Measurements from ENCODE around the gene CEP55. TPM values are rescaled to one million over a fixed set of nuclear protein-coding genes. Genes with fewer than 3 reads are reported as not detected.
A peak's percentile ranks its signal among the peaks of the same experiment; 100 is the strongest.

Gene CEP55
- total RNA-seq, 1 experiment from 2014 or later, result 17.3 TPM

- TF ChIP-seq IRF1 (CRISPR knock-in tag; IDR thresholded peaks at IDR 0.05) (no peak), NFATC4 (CRISPR knock-in tag; IDR thresholded peaks at IDR 0.05) (no peak), ZNF396 (CRISPR knock-in tag; IDR thresholded peaks at IDR 0.05; ENCODE audit: borderline replicate concordance) (no peak), ZSCAN18 (CRISPR knock-in tag; IDR thresholded peaks at IDR 0.05) (no peak), NR3C1 (CRISPR knock-in tag; conservative IDR thresholded peaks at IDR 0.05; ENCODE audit: low read depth) (no peak), IRF2 (CRISPR knock-in tag; IDR thresholded peaks at IDR 0.05; ENCODE audit: borderline replicate concordance, low read depth) (no peak), ETV6 (CRISPR knock-in tag; IDR thresholded peaks at IDR 0.05) (no peak), ZBTB21 (CRISPR knock-in tag; IDR thresholded peaks at IDR 0.05; ENCODE audit: borderline replicate concordance) (no peak), ZNF425 (CRISPR knock-in tag; conservative IDR thresholded peaks at IDR 0.05) (no peak)
- TF ChIP-seq, protein P1, sequence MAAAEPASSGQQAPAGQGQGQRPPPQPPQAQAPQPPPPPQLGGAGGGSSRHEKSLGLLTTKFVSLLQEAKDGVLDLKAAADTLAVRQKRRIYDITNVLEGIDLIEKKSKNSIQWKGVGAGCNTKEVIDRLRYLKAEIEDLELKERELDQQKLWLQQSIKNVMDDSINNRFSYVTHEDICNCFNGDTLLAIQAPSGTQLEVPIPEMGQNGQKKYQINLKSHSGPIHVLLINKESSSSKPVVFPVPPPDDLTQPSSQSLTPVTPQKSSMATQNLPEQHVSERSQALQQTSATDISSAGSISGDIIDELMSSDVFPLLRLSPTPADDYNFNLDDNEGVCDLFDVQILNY (CRISPR knock-in tag; IDR thresholded peaks at IDR 0.05), result no peak
These were observed 64.1 kb downstream of the CEP55 start (continued) for GRCh38 chr10:93560541-93560940.

DNA sequence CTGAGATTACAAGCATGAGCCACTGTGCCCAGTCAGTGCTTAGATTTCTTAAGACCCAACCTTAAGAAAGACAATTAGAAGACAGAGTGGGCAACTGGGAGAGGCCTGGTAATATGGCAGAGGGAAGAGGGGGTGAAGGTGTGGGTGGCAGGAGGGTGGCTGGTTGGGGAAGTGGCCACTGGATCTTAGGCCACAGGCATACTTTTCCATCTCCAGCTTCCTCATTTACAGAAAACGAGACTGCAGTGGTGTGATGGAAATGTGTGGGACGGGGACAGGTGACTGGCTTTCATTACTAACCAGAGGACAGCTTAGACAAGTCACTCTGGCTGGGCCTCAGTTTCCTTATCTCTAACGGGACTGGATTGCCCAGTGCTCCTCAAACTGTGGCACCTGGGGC lies 69.0 kb downstream of the CEP55 start:
- no peak for ATAC-seq
- TF ChIP-seq ZNF281 (CRISPR knock-in tag; IDR thresholded peaks at IDR 0.05), result no peak
- Mint-ChIP-seq H3K36me3 (no peaks in the 10 kb centered on the region), H3K4me3 (0 out of 2 replicates have a peak overlapping the region, but pooled peaks have one; percentile 25), H3K27ac (no peak overlapping the region), H3K4me1 (peaks cover 21% of the 10 kb centered on the region), H3K27me3 (ENCODE audit: low read depth) (peaks cover 76% of the 10 kb centered on the region), H3K9me3 (no peaks in the 10 kb centered on the region)
- POLR2A ChIA-PET, result interaction anchor here (0.6 kb wide), 1 partner anchor 30 kb away, joined by 6 read pairs; no protein-coding TSS in a partner anchor
- CTCF ChIA-PET, result interaction anchor here (0.8 to 2.2 kb wide), 4 partner anchors 11 to 251 kb away, joined by 3 to 18 read pairs (median 4); no protein-coding TSS in a partner anchor
- no peak for DNase-seq (ENCODE audit: low spot score)

DNA sequence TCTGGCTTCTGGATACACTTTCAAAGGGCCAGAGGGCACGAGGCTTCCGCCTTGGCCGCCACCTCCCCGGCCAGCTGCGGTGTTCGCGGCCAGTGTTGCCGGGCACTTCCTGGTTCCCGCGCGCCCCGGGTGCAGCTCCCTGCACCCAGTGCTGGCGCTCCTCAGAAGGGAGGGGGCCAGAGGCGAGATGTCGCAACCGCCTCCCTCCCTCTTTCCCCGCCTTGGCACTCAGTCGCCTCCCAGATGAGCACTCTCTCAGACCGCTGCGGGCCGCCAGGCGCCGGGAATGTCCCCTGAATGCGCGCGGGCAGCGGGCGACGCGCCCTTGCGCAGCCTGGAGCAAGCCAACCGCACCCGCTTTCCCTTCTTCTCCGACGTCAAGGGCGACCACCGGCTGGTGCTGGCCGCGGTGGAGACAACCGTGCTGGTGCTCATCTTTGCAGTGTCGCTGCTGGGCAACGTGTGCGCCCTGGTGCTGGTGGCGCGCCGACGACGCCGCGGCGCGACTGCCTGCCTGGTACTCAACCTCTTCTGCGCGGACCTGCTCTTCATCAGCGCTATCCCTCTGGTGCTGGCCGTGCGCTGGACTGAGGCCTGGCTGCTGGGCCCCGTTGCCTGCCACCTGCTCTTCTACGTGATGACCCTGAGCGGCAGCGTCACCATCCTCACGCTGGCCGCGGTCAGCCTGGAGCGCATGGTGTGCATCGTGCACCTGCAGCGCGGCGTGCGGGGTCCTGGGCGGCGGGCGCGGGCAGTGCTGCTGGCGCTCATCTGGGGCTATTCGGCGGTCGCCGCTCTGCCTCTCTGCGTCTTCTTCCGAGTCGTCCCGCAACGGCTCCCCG lies 70.2 kb downstream of the CEP55 start, which contains the start of gene FFAR4:
Gene FFAR4, plus strand, starts transcription at position 231 of the 842 bp plus-strand sequence. Its CDS starts 56 bp downstream, at position 287.
- H3K4me3 Mint-ChIP-seq, result peak within 1 kb of the TSS; percentile 86
- TF ChIP-seq ZBTB21 (CRISPR knock-in tag; IDR thresholded peaks at IDR 0.05; ENCODE audit: borderline replicate concordance) (peak; percentile 78; the same call in 1 of the 2 replicates), E2F4 (CRISPR knock-in tag; IDR thresholded peaks at IDR 0.05; ENCODE audit: borderline replicate concordance, low read depth) (0 out of 2 replicates have a peak, but pooled peaks have one; percentile 38), CREB1 (CRISPR knock-in tag; IDR thresholded peaks at IDR 0.05) (0 out of 2 replicates have a peak, but pooled peaks have one; percentile 7), ZNF219 (CRISPR knock-in tag; IDR thresholded peaks at IDR 0.05; ENCODE audit: borderline replicate concordance) (peak; percentile 48; the same call in 1 of the 2 replicates), TEAD1 (CRISPR knock-in tag; IDR thresholded peaks at IDR 0.05) (peak; percentile 49; the same call in 1 of the 2 replicates), ZNF138 (CRISPR knock-in tag; conservative IDR thresholded peaks at IDR 0.05) (no peak), TP53 (CRISPR knock-in tag; IDR thresholded peaks at IDR 0.05) (peak; percentile 38; the same call in 1 of the 2 replicates), IRF2 (CRISPR knock-in tag; IDR thresholded peaks at IDR 0.05; ENCODE audit: borderline replicate concordance, low read depth) (no peak)
- TF ChIP-seq, protein P2, sequence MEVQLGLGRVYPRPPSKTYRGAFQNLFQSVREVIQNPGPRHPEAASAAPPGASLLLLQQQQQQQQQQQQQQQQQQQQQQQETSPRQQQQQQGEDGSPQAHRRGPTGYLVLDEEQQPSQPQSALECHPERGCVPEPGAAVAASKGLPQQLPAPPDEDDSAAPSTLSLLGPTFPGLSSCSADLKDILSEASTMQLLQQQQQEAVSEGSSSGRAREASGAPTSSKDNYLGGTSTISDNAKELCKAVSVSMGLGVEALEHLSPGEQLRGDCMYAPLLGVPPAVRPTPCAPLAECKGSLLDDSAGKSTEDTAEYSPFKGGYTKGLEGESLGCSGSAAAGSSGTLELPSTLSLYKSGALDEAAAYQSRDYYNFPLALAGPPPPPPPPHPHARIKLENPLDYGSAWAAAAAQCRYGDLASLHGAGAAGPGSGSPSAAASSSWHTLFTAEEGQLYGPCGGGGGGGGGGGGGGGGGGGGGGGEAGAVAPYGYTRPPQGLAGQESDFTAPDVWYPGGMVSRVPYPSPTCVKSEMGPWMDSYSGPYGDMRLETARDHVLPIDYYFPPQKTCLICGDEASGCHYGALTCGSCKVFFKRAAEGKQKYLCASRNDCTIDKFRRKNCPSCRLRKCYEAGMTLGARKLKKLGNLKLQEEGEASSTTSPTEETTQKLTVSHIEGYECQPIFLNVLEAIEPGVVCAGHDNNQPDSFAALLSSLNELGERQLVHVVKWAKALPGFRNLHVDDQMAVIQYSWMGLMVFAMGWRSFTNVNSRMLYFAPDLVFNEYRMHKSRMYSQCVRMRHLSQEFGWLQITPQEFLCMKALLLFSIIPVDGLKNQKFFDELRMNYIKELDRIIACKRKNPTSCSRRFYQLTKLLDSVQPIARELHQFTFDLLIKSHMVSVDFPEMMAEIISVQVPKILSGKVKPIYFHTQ (CRISPR knock-in tag; IDR thresholded peaks at IDR 0.05), result no peak

More for the DNA sequence above, 70.2 kb downstream of the CEP55 start, which contains the start of gene FFAR4:
- H3K36me3 Mint-ChIP-seq, result no peaks in the 10 kb centered on the region
- H3K27me3 Mint-ChIP-seq (ENCODE audit: low read depth), result peaks cover 83% of the 10 kb centered on the region
- peaks cover 21% of the 10 kb centered on the region for H3K4me1 Mint-ChIP-seq
- ChIA-PET CTCF (interaction anchor here (0.8 to 2.2 kb wide), 7 partner anchors 12 to 249 kb away, joined by 3 to 18 read pairs (median 4); no protein-coding TSS in a partner anchor), POLR2A (no interaction called here)
- H3K9me3 Mint-ChIP-seq, result no peaks in the 10 kb centered on the region
- H3K27ac Mint-ChIP-seq, result no peak within 1 kb of the TSS
- ATAC-seq, result peak; percentile 67
- peak; percentile 62 for DNase-seq (ENCODE audit: low spot score)
